Loucy (cell line): ENCODE measurements around the gene SERPINB1.

Experiments used
- H2AFZ ChIP-seq: fragments of 200-600 bp; sonication (generic); 2 replicates; pipeline ENCODE4 v1.6.0; 2016; ENCODE audit warnings: antibody characterized with exemption, mild to moderate bottlenecking, low read length, moderate library complexity
- H3F3A ChIP-seq: fragments of 200-600 bp; 2 replicates; pipeline ENCODE4 v1.6.0; 2016; ENCODE audit warnings: antibody characterized with exemption, low read depth, mild to moderate bottlenecking
- H3K27me3 ChIP-seq: fragments of 200-600 bp; sonication (generic); 2 replicates; pipeline ENCODE4 v1.6.1; 2014; ENCODE audit warnings: low read length, mild to moderate bottlenecking; ENCODE audit not compliant: insufficient read depth, poor library complexity, severe bottlenecking
- H3K36me3 ChIP-seq: fragments of 200-600 bp; sonication (generic); 2 replicates; pipeline ENCODE4 v1.6.1; 2016; ENCODE audit warnings: low read length; ENCODE audit not compliant: insufficient read depth
- H3K4me1 ChIP-seq: fragments of 200-600 bp; sonication (generic); 2 replicates; pipeline ENCODE4 v1.5.1; 2014; ENCODE audit warnings: low read length, mild to moderate bottlenecking; ENCODE audit not compliant: insufficient read depth, poor library complexity, severe bottlenecking
- H3K4me2 ChIP-seq: fragments of 200-600 bp; sonication (generic); 2 replicates; pipeline ENCODE4 v1.6.0; 2014; ENCODE audit warnings: antibody characterized with exemption, low read length, low read depth, mild to moderate bottlenecking; ENCODE audit not compliant: poor library complexity, severe bottlenecking
- H3K4me3 ChIP-seq: fragments of 200-600 bp; sonication (generic); 2 replicates; pipeline ENCODE4 v1.5.1; 2014; ENCODE audit warnings: low read length, mild to moderate bottlenecking, mixed read lengths; ENCODE audit not compliant: poor library complexity, severe bottlenecking
- H3K79me2 ChIP-seq: fragments of 200-600 bp; sonication (generic); 2 replicates; pipeline ENCODE4 v1.6.1; 2014; ENCODE audit warnings: low read length; ENCODE audit not compliant: insufficient read depth
- H3K9ac ChIP-seq: fragments of 200-600 bp; sonication (generic); 2 replicates; pipeline ENCODE4 v1.6.0; 2014; ENCODE audit warnings: mild to moderate bottlenecking, low read depth, low read length, moderate library complexity; ENCODE audit not compliant: poor library complexity, severe bottlenecking
- H3K9me2 ChIP-seq: fragments of 200-600 bp; sonication (generic); replicated peaks from 2 replicates; pipeline ENCODE4 v1.6.1; 2016; ENCODE audit warnings: low read depth, low read length, mixed read lengths
- H3K9me3 ChIP-seq: fragments of 200-600 bp; sonication (generic); 2 replicates; pipeline ENCODE4 v1.6.1; 2014; ENCODE audit warnings: mild to moderate bottlenecking, antibody characterized with exemption, low read length, low read depth; ENCODE audit not compliant: insufficient read depth
- H4K20me1 ChIP-seq: fragments of 200-600 bp; sonication (generic); 2 replicates; pipeline ENCODE4 v1.6.0; 2014; ENCODE audit warnings: antibody characterized with exemption, low read length, mild to moderate bottlenecking; ENCODE audit not compliant: insufficient read depth, poor library complexity, severe bottlenecking
- CTCF ChIP-seq: fragments of 200-600 bp; sonication (generic); conservative IDR thresholded peaks from 2 replicates; pipeline ENCODE4 v1.5.1; 2014; ENCODE audit warnings: mild to moderate bottlenecking, antibody characterized with exemption, low read length
- EZH2phosphoT487 ChIP-seq: fragments of 200-600 bp; IDR thresholded peaks from 2 replicates; pipeline ENCODE4 v1.6.1; 2018; ENCODE audit warnings: antibody characterized with exemption, mild to moderate bottlenecking, moderate library complexity, borderline replicate concordance

Gene SERPINB1

GRCh38 chr6:2800552-2801316 is 40.9 kb downstream of the SERPINB1 start:
- Histone ChIP-seq H3K4me3 (no peak overlapping the region), H3K9me3 (no peaks in the 10 kb centered on the region), H3K9ac (no peak overlapping the region), H3K27me3 (no peaks in the 10 kb centered on the region), H4K20me1 (no peaks in the 10 kb centered on the region), H3K79me2 (no peaks in the 10 kb centered on the region), H3K4me2 (no peak overlapping the region), H3K4me1 (peaks cover 44% of the 10 kb centered on the region), H3K36me3 (no peaks in the 10 kb centered on the region), H2AFZ (no peak overlapping the region), H3F3A (no peaks in the 10 kb centered on the region), H3K9me2 (no peaks in the 10 kb centered on the region)
- TF ChIP-seq EZH2phosphoT487 = no peak
- no peak for TF ChIP-seq CTCF

- Histone ChIP-seq H3F3A (no peaks in the 10 kb centered on the region), H3K4me2 (no peak overlapping the region), H2AFZ (no peak overlapping the region), H4K20me1 (no peaks in the 10 kb centered on the region), H3K9ac (no peak overlapping the region), H3K36me3 (no peaks in the 10 kb centered on the region), H3K4me3 (no peak overlapping the region), H3K4me1 (peaks cover 43% of the 10 kb centered on the region), H3K9me3 (no peaks in the 10 kb centered on the region), H3K27me3 (no peaks in the 10 kb centered on the region), H3K9me2 (no peaks in the 10 kb centered on the region), H3K79me2 (no peaks in the 10 kb centered on the region)
- TF ChIP-seq EZH2phosphoT487 (no peak), CTCF (no peak)
Measured at GRCh38 chr6:2799936-2800527, 41.6 kb downstream of the SERPINB1 start.

- H2AFZ ChIP-seq = no peak overlapping the region
- H3K4me2 ChIP-seq = no peak overlapping the region
- H3K4me1 ChIP-seq = peaks cover 40% of the 10 kb centered on the region
- H3K4me3 ChIP-seq = no peak overlapping the region
- H3K9me3 ChIP-seq = no peaks in the 10 kb centered on the region
- no peaks in the 10 kb centered on the region for H3F3A ChIP-seq
- H3K9me2 ChIP-seq = no peaks in the 10 kb centered on the region
- H3K36me3 ChIP-seq = no peaks in the 10 kb centered on the region
- H3K79me2 ChIP-seq = no peaks in the 10 kb centered on the region
- H3K9ac ChIP-seq = no peak overlapping the region
- TF ChIP-seq EZH2phosphoT487 (no peak), CTCF (no peak)
- H4K20me1 ChIP-seq = no peaks in the 10 kb centered on the region
- no peaks in the 10 kb centered on the region for H3K27me3 ChIP-seq
Measured at GRCh38 chr6:2798586-2799134, 43.0 kb downstream of the SERPINB1 start.
